ENCODE data around the gene RTN4RL1. TPM values are rescaled to one million over a fixed set of nuclear protein-coding genes. Genes with fewer than 3 reads are reported as not detected.

The RTN4RL1 gene, protein sequence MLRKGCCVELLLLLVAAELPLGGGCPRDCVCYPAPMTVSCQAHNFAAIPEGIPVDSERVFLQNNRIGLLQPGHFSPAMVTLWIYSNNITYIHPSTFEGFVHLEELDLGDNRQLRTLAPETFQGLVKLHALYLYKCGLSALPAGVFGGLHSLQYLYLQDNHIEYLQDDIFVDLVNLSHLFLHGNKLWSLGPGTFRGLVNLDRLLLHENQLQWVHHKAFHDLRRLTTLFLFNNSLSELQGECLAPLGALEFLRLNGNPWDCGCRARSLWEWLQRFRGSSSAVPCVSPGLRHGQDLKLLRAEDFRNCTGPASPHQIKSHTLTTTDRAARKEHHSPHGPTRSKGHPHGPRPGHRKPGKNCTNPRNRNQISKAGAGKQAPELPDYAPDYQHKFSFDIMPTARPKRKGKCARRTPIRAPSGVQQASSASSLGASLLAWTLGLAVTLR
- 2.3 to 3.4 TPM (median 2.4 TPM) in 3 replicates for polyA plus RNA-seq
- polyA plus RNA-seq (2011; ENCODE audit: low read depth) = 2.1 TPM
- 1.5 and 2.8 TPM in 2 replicates for polyA plus RNA-seq (2011; cell fraction: cytosol; rRNA removed)
- 4.2 and 6.1 TPM in 2 replicates for polyA plus RNA-seq (2011; cell fraction: nucleus; rRNA removed)
- polyA plus RNA-seq (2012; ENCODE audit: low replicate concordance) = 3.4 and 3.8 TPM in 2 replicates
- 1.1 to 2.0 TPM (median 1.4 TPM) in 3 replicates for polyA minus RNA-seq
- 5.8 TPM for polyA minus RNA-seq (2011; cell fraction: cytosol; rRNA and poly(A)+ RNA removed)
- 4.0 and 4.9 TPM in 2 replicates for polyA minus RNA-seq (2011; cell fraction: nucleus; rRNA and poly(A)+ RNA removed)

DNA sequence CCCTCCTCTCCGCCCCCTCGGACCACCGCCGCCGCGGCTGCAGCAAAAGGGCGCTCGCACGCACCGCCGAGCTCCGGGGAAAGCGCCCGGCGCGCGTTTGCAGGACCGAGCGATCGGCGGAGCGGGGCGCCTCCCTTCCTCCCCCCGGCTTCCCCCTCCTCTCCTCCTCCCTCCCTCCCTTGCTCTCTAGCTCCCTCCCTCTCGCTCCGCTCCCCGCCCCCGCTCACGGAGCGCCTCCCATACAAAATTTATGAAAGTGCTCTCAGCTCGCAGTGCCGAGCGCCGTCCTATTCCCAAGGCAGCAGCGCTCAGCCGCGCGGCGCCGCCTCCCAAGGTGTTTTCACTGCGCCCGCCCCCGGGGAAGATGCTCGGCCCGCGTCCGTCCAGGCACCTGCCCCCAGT lies at the start of gene RTN4RL1:
Gene RTN4RL1, minus strand, starts transcription at position 115 of the 402 bp plus-strand sequence. CDS start 469 bp downstream, outside the sequence.
- H3K4me3 ChIP-seq (ENCODE audit: control insufficient read depth in 2 of 3, extremely low read depth in 1 of 3, insufficient read depth in 2 of 3, low read depth in 1 of 3, low read length in 3 of 3) = peak within 1 kb of the TSS; percentile 59 to 76 (median 71)
- dilution Hi-C loops (cut with MboI; ENCODE audit: extremely low pct_ligation_motif_present, low sequenced_read_pairs) = no loop called here
- no peaks in the 10 kb centered on the region for H3K9me3 ChIP-seq (ENCODE audit: control insufficient read depth, low read depth, low read length)
- H3K27me3 ChIP-seq (ENCODE audit: control insufficient read depth, extremely low read depth, insufficient read depth, low read length) = peaks cover 8% of the 10 kb centered on the region
- H3K9me1 ChIP-seq (ENCODE audit: control insufficient read depth, extremely low read depth, insufficient read depth, low read length) = no peaks in the 10 kb centered on the region
- peak within 1 kb of the TSS; percentile 56 for H3K9ac ChIP-seq (ENCODE audit: control insufficient read depth, extremely low read depth, insufficient read depth, low read length)
- no peaks in the 10 kb centered on the region for H4K20me1 ChIP-seq (ENCODE audit: control insufficient read depth, extremely low read depth, insufficient read depth, low read length)
- peaks cover under 1% of the 10 kb centered on the region for H3K79me2 ChIP-seq (ENCODE audit: control insufficient read depth, insufficient read depth, low read length)
- H2AFZ ChIP-seq (ENCODE audit: control insufficient read depth, low read length) = peak within 1 kb of the TSS; percentile 86
- DNase-seq (ENCODE audit: low read depth, low spot score) (no peak), FAIRE-seq (no peak)
- H3K36me3 ChIP-seq (ENCODE audit: control insufficient read depth in 2 of 2, extremely low read depth in 1 of 2, insufficient read depth in 2 of 2, low read length in 2 of 2) = no peaks in the 10 kb centered on the region
- H3K4me1 ChIP-seq (ENCODE audit: control insufficient read depth, extremely low read depth, insufficient read depth, low read length) = peaks cover 3% of the 10 kb centered on the region
- no peak within 1 kb of the TSS for H3K27ac ChIP-seq (ENCODE audit: control insufficient read depth, insufficient read depth, low read length)
- peak within 1 kb of the TSS; percentile 73 for H3K4me2 ChIP-seq (ENCODE audit: control insufficient read depth, extremely low read depth, insufficient read depth, low read depth, low read length)
- TF ChIP-seq, protein P1, sequence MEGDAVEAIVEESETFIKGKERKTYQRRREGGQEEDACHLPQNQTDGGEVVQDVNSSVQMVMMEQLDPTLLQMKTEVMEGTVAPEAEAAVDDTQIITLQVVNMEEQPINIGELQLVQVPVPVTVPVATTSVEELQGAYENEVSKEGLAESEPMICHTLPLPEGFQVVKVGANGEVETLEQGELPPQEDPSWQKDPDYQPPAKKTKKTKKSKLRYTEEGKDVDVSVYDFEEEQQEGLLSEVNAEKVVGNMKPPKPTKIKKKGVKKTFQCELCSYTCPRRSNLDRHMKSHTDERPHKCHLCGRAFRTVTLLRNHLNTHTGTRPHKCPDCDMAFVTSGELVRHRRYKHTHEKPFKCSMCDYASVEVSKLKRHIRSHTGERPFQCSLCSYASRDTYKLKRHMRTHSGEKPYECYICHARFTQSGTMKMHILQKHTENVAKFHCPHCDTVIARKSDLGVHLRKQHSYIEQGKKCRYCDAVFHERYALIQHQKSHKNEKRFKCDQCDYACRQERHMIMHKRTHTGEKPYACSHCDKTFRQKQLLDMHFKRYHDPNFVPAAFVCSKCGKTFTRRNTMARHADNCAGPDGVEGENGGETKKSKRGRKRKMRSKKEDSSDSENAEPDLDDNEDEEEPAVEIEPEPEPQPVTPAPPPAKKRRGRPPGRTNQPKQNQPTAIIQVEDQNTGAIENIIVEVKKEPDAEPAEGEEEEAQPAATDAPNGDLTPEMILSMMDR (optimal IDR thresholded peaks at IDR 0.05 in 1 of 3, IDR thresholded peaks at IDR 0.05 in 1 of 3, conservative IDR thresholded peaks at IDR 0.05 in 1 of 3; ENCODE audit: extremely low read depth in 1 of 3, insufficient read depth in 2 of 3, low read length in 3 of 3) = peak in 1 of 3 experiments; percentile 17
- TF ChIP-seq EZH2 (IDR thresholded peaks at IDR 0.05; ENCODE audit: low read length) = no peak

DNA sequence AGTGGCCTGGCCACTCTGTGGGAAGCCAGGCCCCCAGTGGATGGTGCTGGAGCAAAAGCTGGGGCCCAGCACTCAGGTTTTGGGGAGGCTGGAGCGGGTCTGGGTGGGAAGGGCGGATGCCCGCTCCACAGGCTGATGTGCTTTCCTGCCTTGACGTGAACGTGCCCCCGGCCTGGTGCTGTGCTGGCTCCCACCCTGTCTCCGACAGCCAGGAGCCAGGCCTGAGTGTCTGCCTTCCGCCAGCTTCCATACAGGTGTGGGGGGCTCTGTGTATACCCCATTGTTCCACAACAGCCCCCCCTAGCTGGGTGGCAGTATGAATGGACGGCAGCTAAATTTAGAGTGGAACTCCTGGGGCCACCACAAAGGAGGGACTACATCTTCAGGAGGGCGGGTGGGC lies 49.8 kb upstream of the RTN4RL1 start:
- no peak for TF ChIP-seq EZH2 (IDR thresholded peaks at IDR 0.05; ENCODE audit: low read length)
- TF ChIP-seq, protein P1 (optimal IDR thresholded peaks at IDR 0.05 in 1 of 3, IDR thresholded peaks at IDR 0.05 in 1 of 3, conservative IDR thresholded peaks at IDR 0.05 in 1 of 3; ENCODE audit: extremely low read depth in 1 of 3, insufficient read depth in 2 of 3, low read length in 3 of 3) = no peak
- no peaks in the 10 kb centered on the region for H3K79me2 ChIP-seq (ENCODE audit: control insufficient read depth, insufficient read depth, low read length)
- DNase-seq (ENCODE audit: low read depth, low spot score) = no peak
- no peak overlapping the region for H3K9ac ChIP-seq (ENCODE audit: control insufficient read depth, extremely low read depth, insufficient read depth, low read length)
- peaks cover 5% of the 10 kb centered on the region for H3K9me1 ChIP-seq (ENCODE audit: control insufficient read depth, extremely low read depth, insufficient read depth, low read length)
- no peak overlapping the region for H2AFZ ChIP-seq (ENCODE audit: control insufficient read depth, low read length)
- H3K4me3 ChIP-seq (ENCODE audit: control insufficient read depth in 2 of 3, extremely low read depth in 1 of 3, insufficient read depth in 2 of 3, low read depth in 1 of 3, low read length in 3 of 3) = no peak overlapping the region
- no peak overlapping the region for H3K27ac ChIP-seq (ENCODE audit: control insufficient read depth, insufficient read depth, low read length)
- H3K4me2 ChIP-seq (ENCODE audit: control insufficient read depth, extremely low read depth, insufficient read depth, low read depth, low read length) = no peak overlapping the region
- H3K27me3 ChIP-seq (ENCODE audit: control insufficient read depth, extremely low read depth, insufficient read depth, low read length) = no peaks in the 10 kb centered on the region
- no peak for FAIRE-seq
- dilution Hi-C loops (cut with MboI; ENCODE audit: extremely low pct_ligation_motif_present, low sequenced_read_pairs) = no loop called here
- peaks cover 8 to 15% of the 10 kb centered on the region in 2 experiments for H3K36me3 ChIP-seq (ENCODE audit: control insufficient read depth in 2 of 2, extremely low read depth in 1 of 2, insufficient read depth in 2 of 2, low read length in 2 of 2)
- peaks cover 13% of the 10 kb centered on the region for H3K4me1 ChIP-seq (ENCODE audit: control insufficient read depth, extremely low read depth, insufficient read depth, low read length)
- H4K20me1 ChIP-seq (ENCODE audit: control insufficient read depth, extremely low read depth, insufficient read depth, low read length) = no peaks in the 10 kb centered on the region
- H3K9me3 ChIP-seq (ENCODE audit: control insufficient read depth, low read depth, low read length) = no peaks in the 10 kb centered on the region

All from keratinocyte (primary cell).